B cell (primary cell): ENCODE measurements around the gene TTC1.

Source experiments
- CTCF ChIP-seq: fragments of 200-600 bp; IDR thresholded peaks from one replicate; pipeline ENCODE4 v1.8.0; 2022; ENCODE audit warnings: antibody characterized with exemption, mild to moderate bottlenecking
- EZH2 ChIP-seq: IDR thresholded peaks from 2 replicates; pipeline ENCODE4 v1.6.1; 2012; ENCODE audit warnings: borderline replicate concordance, low read depth, mild to moderate bottlenecking, moderate library complexity, low read length; ENCODE audit not compliant: insufficient read depth, poor library complexity, severe bottlenecking

GRCh38 chr5:159975462-159976019, 33.4 kb upstream of the TTC1 start:
- no peak for TF ChIP-seq CTCF
- no peak for TF ChIP-seq EZH2
